Upper lobe of left lung (tissue), 6 donors: ENCODE measurements around the gene HILPDA. TPM values are rescaled to one million over a fixed set of nuclear protein-coding genes. Genes with fewer than 3 reads are reported as not detected.

Experiments used
- ATAC-seq, 2 donors: fragments of 200-7000 bp; cut with Tn5 transposase; one replicate each; pipeline ENCODE4 v1.9.1; 2022; ENCODE audit warnings: mild to moderate bottlenecking in 2 of 2, moderate library complexity in 2 of 2; ENCODE audit not compliant: low FRiP score in 2 of 2
- DNase-seq, 2 donors: peaks; one replicate each; pipeline ENCODE4 v3.0.0-alpha.2; 2019 to 2020
- H3K27ac ChIP-seq, 4 donors: fragments of 200-600 bp; sonication (generic); one replicate each; pipeline ENCODE4 v1.5.1; 2016 to 2019
- H3K27me3 ChIP-seq, 4 donors: fragments of 200-600 bp; sonication (generic); one replicate each; pipeline ENCODE4 v1.5.1; 2017 to 2019
- H3K36me3 ChIP-seq, 4 donors: fragments of 200-600 bp; sonication (generic); one replicate each; pipeline ENCODE4 v1.5.1; 2016 to 2019
- H3K4me1 ChIP-seq, 4 donors: fragments of 200-600 bp; sonication (generic); one replicate each; pipeline ENCODE4 v1.5.1; 2018 to 2019
- H3K4me3 ChIP-seq, 4 donors: fragments of 200-600 bp; sonication (generic); one replicate each; pipeline ENCODE4 v1.5.1; 2017 to 2019; ENCODE audit warnings: mild to moderate bottlenecking in 2 of 4, moderate library complexity in 1 of 4
- H3K9me3 ChIP-seq, 4 donors: fragments of 200-600 bp; sonication (generic); one replicate each; pipeline ENCODE4 v1.5.1; 2018 to 2019
- EP300 ChIP-seq, 4 donors: sonication (generic); formaldehyde crosslinking; IDR thresholded peaks; one replicate each; pipeline ENCODE4 v1.5.1; 2017; ENCODE audit warnings: antibody characterized with exemption in 4 of 4, control low read depth in 2 of 4
- POLR2A ChIP-seq, 4 donors: fragments of 450-650 bp; IDR thresholded peaks; one replicate each; pipeline ENCODE4 v1.5.1; 2016 to 2017; ENCODE audit warnings: antibody characterized with exemption in 4 of 4, mild to moderate bottlenecking in 2 of 4
- POLR2AphosphoS5 ChIP-seq, 2 donors: sonication (generic); formaldehyde crosslinking; IDR thresholded peaks; one replicate each; pipeline ENCODE4 v1.5.1; 2017; ENCODE audit warnings: antibody characterized with exemption in 2 of 2
- WGBS, 2 donors: methylation state at CpG; one replicate each; pipeline ENCODE4 v1.1.5; 2017 to 2018; 5-methylcytosine and 5-hydroxymethylcytosine counted together
- total RNA-seq, 6 donors: library from RNA; depleted of rRNA in 4 of 6; stranded (reverse); fragments of >200 nt in 4 of 6; gene quantifications; one replicate each; pipeline versions ENCODE4 v1.1.0 to v1.2.1, GENCODE V29; 2016 to 2021
- TF ChIP-seq, protein P1 (sequence below), 6 experiments: fragments of 450-650 bp in 4 of 6; fragments of 200-600 bp in 2 of 6; sonication (generic) in 2 of 6; IDR thresholded peaks; one replicate each; pipeline ENCODE4 v1.5.1; 2016 to 2019; ENCODE audit warnings: antibody characterized with exemption in 6 of 6
- donor health status: DM: no; HTN: no; CAD: no; lungs with moderate emphysema.
- donor health status: DM: no; HTN: yes; CAD: no; lungs with severe emphysema.

HILPDA gene
- total RNA-seq, 6 donors from 2014 or later, result 2.6 to 14.9 (median 7.3) TPM

DNA sequence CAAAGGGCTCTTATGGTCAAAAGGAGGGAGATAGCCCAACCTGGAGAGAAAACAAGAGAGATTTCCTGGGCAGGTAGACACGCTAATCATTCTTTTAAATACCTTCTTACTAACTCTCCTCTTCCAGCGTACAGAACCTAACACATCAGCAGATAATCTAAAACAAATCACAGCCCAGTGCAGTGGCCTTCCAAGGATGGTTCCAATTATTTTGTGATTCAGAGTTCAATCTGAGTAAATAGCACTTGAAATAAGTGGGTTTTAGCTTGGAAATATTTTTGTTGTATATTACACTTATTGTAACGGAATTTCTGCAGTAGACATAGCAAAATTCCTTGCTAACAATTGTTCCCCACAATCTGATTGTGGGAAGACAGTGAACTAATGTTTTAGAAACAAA, 38.6 kb upstream of the HILPDA start:
- DNase-seq (no peak), ATAC-seq (no peak)
- H3K4me1 ChIP-seq, result no peaks in the 10 kb centered on the region
- H3K9me3 ChIP-seq, result no peaks in the 10 kb centered on the region
- 89 to 92% methylated on average over 3 of the region's 3 CpGs for WGBS, 2 donors
- no peaks in the 10 kb centered on the region for H3K36me3 ChIP-seq
- TF ChIP-seq POLR2AphosphoS5 (IDR thresholded peaks at IDR 0.05) (no peak), POLR2A (IDR thresholded peaks at IDR 0.05) (no peak), EP300 (IDR thresholded peaks at IDR 0.05) (no peak)
- TF ChIP-seq, protein P1, sequence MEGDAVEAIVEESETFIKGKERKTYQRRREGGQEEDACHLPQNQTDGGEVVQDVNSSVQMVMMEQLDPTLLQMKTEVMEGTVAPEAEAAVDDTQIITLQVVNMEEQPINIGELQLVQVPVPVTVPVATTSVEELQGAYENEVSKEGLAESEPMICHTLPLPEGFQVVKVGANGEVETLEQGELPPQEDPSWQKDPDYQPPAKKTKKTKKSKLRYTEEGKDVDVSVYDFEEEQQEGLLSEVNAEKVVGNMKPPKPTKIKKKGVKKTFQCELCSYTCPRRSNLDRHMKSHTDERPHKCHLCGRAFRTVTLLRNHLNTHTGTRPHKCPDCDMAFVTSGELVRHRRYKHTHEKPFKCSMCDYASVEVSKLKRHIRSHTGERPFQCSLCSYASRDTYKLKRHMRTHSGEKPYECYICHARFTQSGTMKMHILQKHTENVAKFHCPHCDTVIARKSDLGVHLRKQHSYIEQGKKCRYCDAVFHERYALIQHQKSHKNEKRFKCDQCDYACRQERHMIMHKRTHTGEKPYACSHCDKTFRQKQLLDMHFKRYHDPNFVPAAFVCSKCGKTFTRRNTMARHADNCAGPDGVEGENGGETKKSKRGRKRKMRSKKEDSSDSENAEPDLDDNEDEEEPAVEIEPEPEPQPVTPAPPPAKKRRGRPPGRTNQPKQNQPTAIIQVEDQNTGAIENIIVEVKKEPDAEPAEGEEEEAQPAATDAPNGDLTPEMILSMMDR (IDR thresholded peaks at IDR 0.05), result no peak
- no peak overlapping the region for H3K27ac ChIP-seq
- H3K27me3 ChIP-seq, result no peaks in the 10 kb centered on the region
- no peak overlapping the region for H3K4me3 ChIP-seq

GRCh38 chr7:128419257-128419656, 36.4 kb upstream of the HILPDA start:
- Histone ChIP-seq H3K9me3 (no peaks in the 10 kb centered on the region), H3K27me3 (no peaks in the 10 kb centered on the region), H3K4me1 (peaks cover 0 to 8% (median 3%) of the 10 kb centered on the region in 4 donors), H3K36me3 (no peaks in the 10 kb centered on the region), H3K27ac (no peak overlapping the region), H3K4me3 (no peak overlapping the region)
- 86 to 89% methylated on average over 7 of the region's 7 CpGs for WGBS, 2 donors
- ATAC-seq (no peak), DNase-seq (no peak)
- no peak for TF ChIP-seq EP300 (IDR thresholded peaks at IDR 0.05)
- no peak for TF ChIP-seq POLR2A (IDR thresholded peaks at IDR 0.05)
- TF ChIP-seq, protein P1 (IDR thresholded peaks at IDR 0.05), result no peak
- TF ChIP-seq POLR2AphosphoS5 (IDR thresholded peaks at IDR 0.05), result no peak

- ATAC-seq, result no peak
- WGBS, 2 donors, result 73 to 86% methylated on average over 1 of the region's 1 CpG
- H3K4me1 ChIP-seq, result peaks cover 0 to 8% (median 3%) of the 10 kb centered on the region in 4 donors
Measured at GRCh38 chr7:128420773-128421172, 34.9 kb upstream of the HILPDA start.

GRCh38 chr7:128421384-128421783, 34.3 kb upstream of the HILPDA start:
- ATAC-seq (no peak), DNase-seq (no peak)
- Histone ChIP-seq H3K9me3 (no peaks in the 10 kb centered on the region), H3K4me3 (no peak overlapping the region), H3K36me3 (no peaks in the 10 kb centered on the region), H3K27ac (no peak overlapping the region), H3K27me3 (no peaks in the 10 kb centered on the region), H3K4me1 (peaks cover 0 to 8% (median 3%) of the 10 kb centered on the region in 4 donors)
- no peak for TF ChIP-seq EP300 (IDR thresholded peaks at IDR 0.05)
- TF ChIP-seq, protein P1 (IDR thresholded peaks at IDR 0.05), result no peak
- no peak for TF ChIP-seq POLR2AphosphoS5 (IDR thresholded peaks at IDR 0.05)
- TF ChIP-seq POLR2A (IDR thresholded peaks at IDR 0.05), result no peak
- WGBS, 2 donors, result 100% methylated on average over 1 of the region's 1 CpG; no CpG with 5 or more reads in 1 of the 2 donors

More at GRCh38 chr7:128420773-128421172, 34.9 kb upstream of the HILPDA start:
- DNase-seq, result no peak
- Histone ChIP-seq H3K27ac (no peak overlapping the region), H3K4me3 (no peak overlapping the region), H3K27me3 (no peaks in the 10 kb centered on the region), H3K36me3 (no peaks in the 10 kb centered on the region), H3K9me3 (no peaks in the 10 kb centered on the region)
- TF ChIP-seq POLR2A (IDR thresholded peaks at IDR 0.05) (no peak), EP300 (IDR thresholded peaks at IDR 0.05) (no peak), POLR2AphosphoS5 (IDR thresholded peaks at IDR 0.05) (no peak)
- TF ChIP-seq, protein P1 (IDR thresholded peaks at IDR 0.05), result no peak

DNA sequence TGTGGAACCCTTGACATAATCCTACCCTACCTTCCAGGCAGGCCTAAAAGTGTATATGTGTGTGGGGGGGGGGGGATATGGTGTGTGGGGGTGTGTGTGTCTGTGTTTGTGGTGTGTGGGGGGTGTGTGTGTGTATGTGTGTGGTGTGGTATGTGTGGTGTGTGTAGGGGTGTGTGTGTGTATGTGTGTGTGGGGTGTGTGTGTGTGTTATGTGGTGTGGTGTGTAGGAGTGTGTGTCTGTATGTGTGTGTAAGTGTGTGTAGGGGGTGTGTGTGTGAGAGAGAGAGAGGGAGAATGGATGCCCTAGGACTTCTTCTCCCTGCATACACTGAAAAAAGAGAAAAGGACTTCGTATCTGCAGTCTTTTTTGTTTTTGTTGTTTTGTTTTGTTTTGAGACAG, 33.6 kb upstream of the HILPDA start:
- ATAC-seq, result no peak
- WGBS, 2 donors, result 77 to 84% methylated on average over 1 of the region's 1 CpG
- Histone ChIP-seq H3K9me3 (no peaks in the 10 kb centered on the region), H3K4me3 (no peak overlapping the region), H3K4me1 (peaks cover 0 to 8% (median 3%) of the 10 kb centered on the region in 4 donors), H3K27me3 (no peaks in the 10 kb centered on the region), H3K36me3 (no peaks in the 10 kb centered on the region), H3K27ac (no peak overlapping the region)
- TF ChIP-seq POLR2A (IDR thresholded peaks at IDR 0.05) (no peak), EP300 (IDR thresholded peaks at IDR 0.05) (no peak), POLR2AphosphoS5 (IDR thresholded peaks at IDR 0.05) (no peak)
- TF ChIP-seq, protein P1 (IDR thresholded peaks at IDR 0.05), result no peak
- no peak for DNase-seq
